Omental fat pad (tissue), 4 donors: ENCODE data around the gene PDGFC. TPM values are rescaled to one million over a fixed set of nuclear protein-coding genes. Genes with fewer than 3 reads are reported as not detected.

Experiments used
- ATAC-seq: fragments of 150-250 bp; one replicate; pipeline ENCODE4 v1.9.1; 2016; ENCODE audit warnings: mild to moderate bottlenecking, moderate library complexity; ENCODE audit not compliant: low FRiP score
- DNase-seq: peaks from one replicate; pipeline ENCODE4 v3.0.0-alpha.2; 2019; ENCODE audit warnings: low spot score
- CTCF ChIP-seq, 3 donors: fragments of 450-650 bp; IDR thresholded peaks; one replicate each; pipeline ENCODE4 v1.5.1; 2016 to 2017; ENCODE audit warnings: antibody characterized with exemption in 3 of 3, mild to moderate bottlenecking in 3 of 3, moderate library complexity in 2 of 3
- total RNA-seq, 4 donors: library from RNA; depleted of rRNA; stranded (reverse); fragments of >200 nt; gene quantifications; one replicate each; pipeline ENCODE4 v1.1.0, GENCODE V29; 2016

The PDGFC gene
- total RNA-seq, 4 donors from 2014 or later = 22.5 to 38.2 (median 33.1) TPM

- DNase-seq (no peak), ATAC-seq (no peak)
- no peak for TF ChIP-seq CTCF (IDR thresholded peaks at IDR 0.05)
Observed at GRCh38 chr4:156892805-156893204, 78.8 kb downstream of the PDGFC start.

- no peak for TF ChIP-seq CTCF (IDR thresholded peaks at IDR 0.05)
- DNase-seq = no peak
- ATAC-seq = no peak
Observed at GRCh38 chr4:156889616-156890594, 81.7 kb downstream of the PDGFC start.

GRCh38 chr4:156888762-156889161 is 82.8 kb downstream of the PDGFC start:
- no peak for TF ChIP-seq CTCF (IDR thresholded peaks at IDR 0.05)
- ATAC-seq = no peak
- DNase-seq = no peak

- DNase-seq (no peak), ATAC-seq (no peak)
- no peak for TF ChIP-seq CTCF (IDR thresholded peaks at IDR 0.05)
Observed at GRCh38 chr4:156886481-156886880, 85.1 kb downstream of the PDGFC start.

GRCh38 chr4:156885374-156885773 is 86.2 kb downstream of the PDGFC start:
- no peak for ATAC-seq
- DNase-seq = no peak
- TF ChIP-seq CTCF (IDR thresholded peaks at IDR 0.05) = no peak

- no peak for TF ChIP-seq CTCF (IDR thresholded peaks at IDR 0.05)
- no peak for ATAC-seq
- no peak for DNase-seq
Observed at GRCh38 chr4:156884183-156884582, 87.4 kb downstream of the PDGFC start.

GRCh38 chr4:156875704-156876103 is 95.9 kb downstream of the PDGFC start:
- TF ChIP-seq CTCF (IDR thresholded peaks at IDR 0.05) = no peak
- ATAC-seq = no peak
- no peak for DNase-seq
